GM19468 (cell line): ENCODE measurements around the gene CLDN15.
"Not testable (repeated sequence)": the region's sequence is repeated elsewhere in the genome, so short reads cannot be mapped to it uniquely, and the experiment has no call there.

Experiments used
- ATAC-seq: cut with Tn5 transposase; IDR thresholded peaks from one replicate; pipeline ENCODE4 v1.9.1; 2021; ENCODE audit warnings: mild to moderate bottlenecking, moderate library complexity, moderate number of reproducible peaks; ENCODE audit not compliant: unreplicated experiment; ENCODE audit errors: extremely low read depth

Gene CLDN15

GRCh38 chr7:101201695-101202602 lies 35.7 kb downstream of the CLDN15 start:
- ATAC-seq: no peak

GRCh38 chr7:101200862-101201599 lies 36.6 kb downstream of the CLDN15 start, which contains the start of gene MOGAT3:
Gene MOGAT3, minus strand, starts transcription at chr7:101201036. Its CDS starts 182 bp downstream, at chr7:101200854.
- ATAC-seq: no peak

- no peak for ATAC-seq
These were observed 37.1 kb downstream of the CLDN15 start for GRCh38 chr7:101200504-101200861.

- ATAC-seq: not testable (repeated sequence)
These were observed 38.1 kb downstream of the CLDN15 start for GRCh38 chr7:101199522-101199921.

- no peak for ATAC-seq
These were observed 39.1 kb downstream of the CLDN15 start for GRCh38 chr7:101198476-101198875.

GRCh38 chr7:101197991-101198390 lies 39.6 kb downstream of the CLDN15 start:
- no peak for ATAC-seq

GRCh38 chr7:101195884-101196283 lies 41.7 kb downstream of the CLDN15 start:
- ATAC-seq: no peak

GRCh38 chr7:101189109-101189508 lies 48.5 kb downstream of the CLDN15 start:
- ATAC-seq: no peak

- ATAC-seq: no peak
These were observed 50.7 kb downstream of the CLDN15 start for GRCh38 chr7:101186844-101187428.

- no peak for ATAC-seq
These were observed 51.4 kb downstream of the CLDN15 start for GRCh38 chr7:101186194-101186593.

- no peak for ATAC-seq
These were observed 52.3 kb downstream of the CLDN15 start for GRCh38 chr7:101185258-101185839.
